RWPE2 (cell line): ENCODE data around the gene TMIGD3.

Experiments used
- ATAC-seq: fragments of 200-7000 bp; cut with Tn5 transposase; 3 replicates; pipeline ENCODE4 v1.9.1; 2021; ENCODE audit warnings: low read depth
- DNase-seq: peaks from one replicate; pipeline ENCODE4 v3.0.0-alpha.2; 2020; ENCODE audit warnings: low spot score
- H3K27ac ChIP-seq: fragments of 450-650 bp; 2 replicates; pipeline ENCODE4 v1.5.1; 2017; ENCODE audit warnings: mild to moderate bottlenecking; ENCODE audit not compliant: poor library complexity, severe bottlenecking
- H3K27me3 ChIP-seq: fragments of 250-450 bp; sonication (Bioruptor Pico); 2 replicates; pipeline ENCODE4 v1.5.1; 2021; ENCODE audit warnings: mild to moderate bottlenecking, moderate library complexity; ENCODE audit not compliant: insufficient read depth, poor library complexity, severe bottlenecking
- H3K36me3 ChIP-seq: fragments of 250-450 bp; sonication (Bioruptor Pico); 2 replicates; pipeline ENCODE4 v1.5.1; 2020; ENCODE audit warnings: low read depth, mild to moderate bottlenecking, moderate library complexity
- H3K4me1 ChIP-seq: fragments of 250-450 bp; sonication (Bioruptor Pico); 2 replicates; pipeline ENCODE4 v1.5.1; 2021; ENCODE audit warnings: mild to moderate bottlenecking, moderate library complexity; ENCODE audit not compliant: insufficient read depth, poor library complexity, severe bottlenecking
- H3K4me3 ChIP-seq: fragments of 250-450 bp; sonication (Bioruptor Pico); 2 replicates; pipeline ENCODE4 v1.5.1; 2021; ENCODE audit warnings: mild to moderate bottlenecking, moderate library complexity; ENCODE audit not compliant: severe bottlenecking
- H3K9me3 ChIP-seq: fragments of 250-450 bp; sonication (Bioruptor Pico); 2 replicates; pipeline ENCODE4 v1.5.1; 2021; ENCODE audit warnings: mild to moderate bottlenecking, moderate library complexity; ENCODE audit not compliant: severe bottlenecking
- CTCF ChIP-seq: fragments of 450-650 bp; IDR thresholded peaks from one replicate; pipeline ENCODE4 v1.5.1; 2017; ENCODE audit warnings: mild to moderate bottlenecking, moderate library complexity; ENCODE audit not compliant: poor library complexity, severe bottlenecking

TMIGD3 gene

GRCh38 chr1:111468717-111469100 is 34.7 kb downstream of the TMIGD3 start:
- no peaks in the 10 kb centered on the region for H3K4me1 ChIP-seq
- H3K4me3 ChIP-seq: no peak overlapping the region
- ATAC-seq (no peak), DNase-seq (no peak)
- no peaks in the 10 kb centered on the region for H3K27me3 ChIP-seq
- no peak for TF ChIP-seq CTCF
- H3K9me3 ChIP-seq: no peaks in the 10 kb centered on the region
- H3K27ac ChIP-seq: no peak overlapping the region
- no peaks in the 10 kb centered on the region for H3K36me3 ChIP-seq

- Histone ChIP-seq H3K4me1 (no peaks in the 10 kb centered on the region), H3K27me3 (no peaks in the 10 kb centered on the region), H3K27ac (no peak overlapping the region), H3K36me3 (no peaks in the 10 kb centered on the region), H3K4me3 (no peak overlapping the region), H3K9me3 (no peaks in the 10 kb centered on the region)
- no peak for DNase-seq
- TF ChIP-seq CTCF: no peak
- ATAC-seq: no peak
These were observed 35.3 kb downstream of the TMIGD3 start for GRCh38 chr1:111467865-111468716.

GRCh38 chr1:111466480-111466879 is 37.0 kb downstream of the TMIGD3 start:
- Histone ChIP-seq H3K27me3 (no peaks in the 10 kb centered on the region), H3K4me1 (no peaks in the 10 kb centered on the region), H3K27ac (no peak overlapping the region), H3K4me3 (no peak overlapping the region), H3K9me3 (no peaks in the 10 kb centered on the region), H3K36me3 (peaks cover 13% of the 10 kb centered on the region)
- no peak for TF ChIP-seq CTCF
- ATAC-seq: no peak
- no peak for DNase-seq

GRCh38 chr1:111465754-111466153 is 37.7 kb downstream of the TMIGD3 start:
- Histone ChIP-seq H3K36me3 (peaks cover 20% of the 10 kb centered on the region), H3K27ac (no peak overlapping the region), H3K27me3 (no peaks in the 10 kb centered on the region), H3K4me3 (no peak overlapping the region), H3K9me3 (no peaks in the 10 kb centered on the region), H3K4me1 (no peaks in the 10 kb centered on the region)
- ATAC-seq (no peak), DNase-seq (no peak)
- TF ChIP-seq CTCF: no peak

- H3K4me3 ChIP-seq: no peak overlapping the region
- no peaks in the 10 kb centered on the region for H3K9me3 ChIP-seq
- DNase-seq (no peak), ATAC-seq (no peak; the same call in 2 of the 3 replicates)
- H3K27ac ChIP-seq: no peak overlapping the region
- H3K27me3 ChIP-seq: no peaks in the 10 kb centered on the region
- no peak for TF ChIP-seq CTCF
- no peaks in the 10 kb centered on the region for H3K4me1 ChIP-seq
- H3K36me3 ChIP-seq: peaks cover 46% of the 10 kb centered on the region
These were observed 40.3 kb downstream of the TMIGD3 start for GRCh38 chr1:111463029-111463683.
